SKM-1 (cell line): ENCODE results near the gene SLC25A3.
"Not testable (repeated sequence)": the region's sequence is repeated elsewhere in the genome, so short reads cannot be mapped to it uniquely, and the experiment has no call there.

Source experiments
- DNase-seq: peaks from one replicate; lab custom pipeline; 2025; ENCODE audit not compliant: unreplicated experiment; lab: John Stamatoyannopoulos, UW

The SLC25A3 gene

DNA sequence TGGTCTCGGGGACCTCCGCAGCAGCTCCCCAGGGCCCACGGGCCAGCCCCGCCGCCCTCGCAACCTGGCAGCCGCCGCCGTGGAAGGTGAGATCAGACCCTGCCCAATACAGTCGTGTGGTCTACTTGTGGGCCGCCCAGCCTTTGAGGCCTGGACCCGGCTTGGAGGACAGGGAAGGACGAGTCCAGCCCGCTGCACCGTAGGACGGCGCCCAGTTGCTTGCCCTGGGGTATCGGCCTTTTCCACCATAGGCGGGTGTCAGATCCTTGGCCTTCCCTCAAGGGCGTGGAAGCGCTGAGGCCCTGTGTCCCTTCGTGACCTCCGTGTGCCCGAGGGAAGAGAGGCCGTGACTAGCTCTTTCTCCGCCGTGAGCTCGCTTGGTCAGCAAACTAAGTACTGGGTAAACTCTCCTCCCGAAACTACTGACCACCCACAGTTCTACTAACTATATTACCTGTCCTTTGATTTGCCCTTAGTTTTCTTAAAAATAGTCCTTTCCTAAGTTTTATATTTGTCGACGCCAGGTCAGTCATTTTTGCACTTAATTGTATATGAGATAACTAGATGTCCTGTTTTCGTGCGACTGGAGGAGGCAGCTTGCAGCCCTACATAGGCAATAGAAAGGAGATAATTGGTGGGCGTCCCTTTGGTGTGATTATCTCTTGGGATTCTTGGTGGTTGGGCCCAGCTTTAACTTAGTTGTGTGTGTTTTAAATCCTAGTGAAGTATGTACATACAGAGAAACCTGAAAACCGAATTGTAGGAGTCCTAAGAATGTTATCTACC is 757 bp downstream of the SLC25A3 start:
- DNase-seq: no peak

DNA sequence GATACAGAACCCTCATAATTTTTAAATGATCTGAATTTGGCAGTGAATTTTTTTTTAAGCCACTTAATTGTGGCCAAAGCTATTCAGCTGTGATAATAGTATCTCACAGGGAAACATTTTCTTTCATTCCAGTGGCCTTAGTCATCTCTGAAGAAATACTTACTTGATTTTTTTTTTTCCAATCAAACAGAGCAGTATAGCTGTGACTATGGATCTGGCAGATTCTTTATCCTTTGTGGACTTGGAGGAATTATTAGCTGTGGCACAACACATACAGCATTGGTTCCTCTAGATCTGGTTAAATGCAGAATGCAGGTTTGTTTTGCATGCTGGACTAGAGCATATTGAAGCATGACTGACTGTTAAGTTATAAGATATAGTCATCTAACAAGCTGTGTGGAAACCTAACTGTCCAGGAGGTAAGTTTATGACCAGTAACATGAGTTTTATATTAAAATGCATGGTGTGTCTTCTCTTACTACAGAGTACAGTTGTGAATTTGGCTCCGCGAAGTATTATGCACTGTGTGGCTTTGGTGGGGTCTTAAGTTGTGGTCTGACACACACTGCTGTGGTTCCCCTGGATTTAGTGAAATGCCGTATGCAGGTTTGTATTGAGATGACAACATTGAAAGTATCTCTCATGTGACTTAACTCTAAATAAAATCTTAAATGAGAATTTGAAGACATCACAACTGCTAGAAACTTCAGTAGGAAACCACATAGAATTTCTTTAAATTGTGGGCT is 1.9 kb downstream of the SLC25A3 start:
- no peak for DNase-seq

DNA sequence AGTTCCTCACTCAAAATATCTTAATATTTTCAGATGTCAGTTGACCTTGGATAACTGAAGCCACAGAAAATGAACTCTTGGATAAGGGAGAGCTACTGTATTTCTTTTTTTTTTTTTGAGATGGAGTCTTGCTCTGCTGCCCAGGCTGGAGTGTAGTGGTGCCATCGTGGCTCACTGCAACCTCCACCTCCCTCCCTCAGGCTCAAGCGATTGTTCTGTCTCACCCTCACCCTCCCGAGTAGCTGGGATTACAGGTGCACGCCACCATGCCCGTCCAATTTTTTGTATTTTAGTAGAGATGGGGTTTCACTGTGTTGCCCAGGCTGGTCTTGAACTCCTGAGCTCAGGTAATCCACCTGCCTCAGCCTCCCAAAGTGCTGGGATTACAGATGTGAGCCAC is 3.8 kb downstream of the SLC25A3 start:
- not testable (repeated sequence) for DNase-seq

DNA sequence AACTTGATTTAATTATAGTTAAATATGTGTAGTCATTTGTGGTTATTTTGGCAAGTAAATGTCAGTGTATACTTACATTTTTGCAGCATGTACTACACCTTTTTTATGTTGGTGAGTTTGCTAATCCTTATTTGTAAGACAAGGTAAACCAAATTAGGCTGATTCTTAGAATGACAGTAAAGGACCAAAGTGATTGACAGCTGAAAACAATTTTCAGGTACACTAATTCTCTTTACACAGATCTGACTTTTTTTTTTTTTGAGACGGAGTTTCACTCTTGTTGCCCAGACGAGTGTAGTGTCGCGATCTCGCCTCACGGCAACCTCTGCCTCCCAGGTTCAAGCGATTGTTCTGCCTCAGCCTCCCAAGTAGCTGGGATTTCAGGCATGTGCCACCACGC is 8.4 kb downstream of the SLC25A3 start:
- no peak for DNase-seq

DNA sequence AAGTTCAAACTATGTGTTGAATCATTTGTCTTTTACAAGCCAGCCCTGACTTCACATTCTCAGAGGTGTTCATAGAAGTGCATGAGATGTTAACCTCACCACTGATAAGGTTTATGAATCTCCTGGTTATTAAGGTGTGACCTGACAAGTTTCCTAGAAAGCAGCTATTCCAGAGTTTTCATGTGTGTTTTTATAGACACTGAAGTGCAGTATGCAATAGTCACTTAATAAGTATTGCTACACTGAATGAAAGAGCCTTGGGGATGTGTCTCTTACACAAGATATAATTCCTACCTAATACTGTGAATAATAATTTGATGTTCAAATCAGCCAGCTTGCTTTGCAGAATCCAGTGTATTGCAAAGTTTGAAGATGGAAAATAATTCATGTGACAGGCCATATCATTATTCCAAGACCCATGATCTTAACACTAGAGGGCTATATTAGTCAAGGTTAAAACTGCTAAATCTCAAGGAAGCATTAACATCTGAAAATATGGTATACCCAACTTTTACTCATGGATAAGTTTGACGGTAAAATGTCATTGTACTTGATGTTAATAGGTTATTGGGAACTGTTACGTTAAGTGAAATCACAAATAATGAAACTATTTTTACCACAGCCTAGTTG is 13.0 kb downstream of the SLC25A3 start:
- DNase-seq: no peak

DNA sequence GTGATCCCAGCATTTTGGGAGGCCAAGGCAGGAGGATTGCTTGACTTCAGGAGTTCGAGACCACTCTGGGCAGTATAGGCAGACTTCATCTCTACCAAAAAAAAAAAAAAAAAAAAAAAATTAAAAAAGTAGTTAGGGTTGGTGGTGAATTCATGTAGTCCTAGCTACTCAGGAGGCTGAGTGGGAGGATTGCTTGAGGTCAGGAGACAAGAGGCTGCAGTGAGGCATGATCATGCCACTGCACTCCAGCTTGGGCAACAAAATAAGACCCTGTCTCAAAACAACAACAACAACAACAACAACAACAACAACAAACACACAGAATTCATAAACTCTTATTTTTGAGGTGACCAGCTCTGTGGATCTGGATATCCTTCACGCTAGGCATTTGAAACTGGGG is 17.1 kb downstream of the SLC25A3 start:
- DNase-seq: no peak

DNA sequence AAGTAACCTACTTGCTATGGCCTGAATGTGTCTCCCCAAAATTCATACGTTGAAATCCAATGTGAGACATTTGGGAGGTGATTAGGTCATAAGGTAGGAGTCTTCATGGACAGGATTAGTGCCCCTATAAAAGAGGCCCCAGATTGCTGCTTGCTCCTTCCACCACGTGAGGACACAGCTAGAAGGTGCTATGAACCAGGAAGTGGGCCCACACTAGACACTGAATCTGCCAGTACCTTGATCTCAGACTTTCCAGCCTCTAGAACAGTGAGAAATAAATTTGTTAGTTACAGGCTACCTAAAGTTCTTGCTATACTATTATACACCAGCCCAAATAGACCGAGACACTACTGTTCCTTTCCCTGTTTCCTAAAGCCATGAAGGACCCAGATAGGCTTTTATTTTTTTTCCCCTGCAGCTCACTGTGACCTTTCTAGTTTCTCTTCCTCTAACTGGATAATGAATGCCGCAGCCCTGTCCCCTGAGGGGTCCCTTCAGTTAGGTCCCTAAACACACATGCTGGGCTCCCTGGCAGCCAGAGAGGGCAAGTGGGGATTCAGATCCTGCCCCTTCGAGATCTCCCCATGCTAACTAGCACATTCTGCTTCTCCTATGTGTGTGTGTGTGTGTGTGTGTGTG is 19.3 kb downstream of the SLC25A3 start:
- peak; percentile 17 for DNase-seq

DNA sequence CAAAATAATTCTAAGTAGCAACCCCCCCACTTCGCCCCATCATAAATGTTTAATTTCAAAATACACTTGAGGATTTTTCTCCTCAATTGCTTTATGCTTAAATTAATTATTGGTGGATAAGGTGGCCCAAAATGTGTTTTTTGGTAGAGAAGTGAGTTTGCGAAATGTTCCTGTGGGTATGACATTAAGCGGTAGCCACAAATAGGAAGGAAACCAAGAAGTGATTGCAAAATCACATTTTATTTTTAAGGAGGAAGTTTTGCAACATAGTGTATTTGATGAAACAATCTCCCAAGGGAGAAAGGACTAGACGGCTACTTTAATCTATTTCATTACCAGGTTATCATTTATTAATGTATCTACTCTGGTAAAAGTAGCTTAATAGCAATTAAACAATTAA is 25.5 kb downstream of the SLC25A3 start:
- peak; percentile 55 for DNase-seq

DNA sequence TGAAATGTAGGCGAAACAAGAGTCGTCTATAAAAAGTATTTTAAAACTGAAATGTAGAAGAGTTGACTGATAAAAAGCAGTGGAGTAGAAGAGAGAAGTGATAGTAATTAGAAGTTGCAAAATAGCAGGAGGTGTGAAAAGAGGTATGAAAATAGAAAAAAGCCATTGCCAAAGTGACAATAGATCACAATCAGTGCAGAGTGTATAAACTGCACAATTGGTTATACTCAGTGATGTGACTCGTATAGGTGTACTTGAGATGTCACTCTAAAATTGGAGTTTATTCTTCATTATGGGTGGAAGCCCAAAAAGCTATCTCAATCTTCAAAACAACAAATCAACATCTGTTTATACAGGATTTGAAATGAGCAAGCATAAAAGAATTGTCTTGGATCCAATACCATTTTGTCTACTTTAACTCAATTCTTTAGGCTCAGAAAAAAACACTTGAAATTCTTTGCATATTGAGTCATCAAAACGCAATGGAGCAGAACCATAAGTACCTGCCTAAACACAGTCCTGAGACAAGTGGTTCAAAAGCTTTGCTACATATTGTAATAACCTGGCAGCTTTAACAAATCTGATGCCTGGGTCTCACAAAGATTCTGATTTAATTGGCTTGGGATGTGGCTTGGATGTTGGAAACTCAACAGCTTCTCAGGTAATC is 42.3 kb downstream of the SLC25A3 start:
- no peak for DNase-seq

DNA sequence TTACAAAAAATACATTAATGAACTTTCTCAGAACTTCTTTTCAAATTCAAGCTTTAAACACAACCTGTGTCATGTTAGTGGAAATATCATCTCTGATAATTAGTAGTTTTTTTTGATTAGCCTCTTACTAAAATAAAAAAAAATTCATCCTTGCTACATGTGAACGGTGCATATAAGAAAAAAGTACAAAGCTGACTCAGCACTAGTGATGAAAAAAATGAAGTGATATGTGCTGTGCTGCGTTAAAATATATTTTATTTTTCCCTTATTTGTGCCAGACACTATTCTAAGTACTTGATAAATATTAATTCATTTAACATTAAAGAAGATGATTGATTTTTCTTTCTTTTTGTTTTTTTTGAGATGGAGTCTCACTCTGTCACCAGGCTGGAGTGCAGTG is 43.6 kb downstream of the SLC25A3 start:
- no peak for DNase-seq

DNA sequence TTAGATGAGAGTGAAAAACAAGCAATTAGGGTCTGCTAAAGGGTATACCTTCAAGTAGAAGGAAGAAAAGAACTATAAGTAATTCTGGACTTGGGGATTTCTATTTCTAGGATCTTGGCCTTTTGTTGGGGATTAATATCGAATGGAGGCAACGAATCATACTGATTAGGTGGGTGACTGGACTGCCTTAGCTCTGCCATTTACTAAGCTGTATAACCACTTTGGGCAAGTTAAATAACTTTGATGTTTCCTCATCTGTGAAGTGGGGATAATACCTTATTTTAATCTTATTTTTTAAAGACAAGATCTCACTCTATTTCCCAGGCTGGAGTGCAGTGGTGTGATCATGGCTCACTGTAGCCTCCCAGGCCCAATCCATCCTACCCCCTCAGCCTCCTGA is 44.5 kb downstream of the SLC25A3 start:
- no peak for DNase-seq

DNA sequence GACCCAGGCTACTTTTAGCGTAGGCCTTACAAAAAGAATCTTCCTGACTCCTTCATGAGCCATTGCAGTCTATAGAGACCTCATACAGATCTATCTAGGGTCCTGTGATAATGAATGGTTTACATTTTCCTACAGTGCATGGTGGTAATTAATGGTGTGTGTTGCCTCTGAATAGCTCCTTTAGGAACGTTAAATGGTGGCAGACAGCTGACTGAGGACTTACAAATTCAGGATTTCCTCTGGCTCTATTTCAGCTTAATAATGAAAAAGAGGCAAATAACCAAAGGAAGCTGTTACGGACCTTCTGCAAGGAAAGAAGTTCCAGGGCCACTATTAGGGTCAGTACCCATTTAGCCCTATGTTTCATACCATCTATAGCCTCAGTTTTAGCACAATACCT is 46.0 kb downstream of the SLC25A3 start:
- no peak for DNase-seq

DNA sequence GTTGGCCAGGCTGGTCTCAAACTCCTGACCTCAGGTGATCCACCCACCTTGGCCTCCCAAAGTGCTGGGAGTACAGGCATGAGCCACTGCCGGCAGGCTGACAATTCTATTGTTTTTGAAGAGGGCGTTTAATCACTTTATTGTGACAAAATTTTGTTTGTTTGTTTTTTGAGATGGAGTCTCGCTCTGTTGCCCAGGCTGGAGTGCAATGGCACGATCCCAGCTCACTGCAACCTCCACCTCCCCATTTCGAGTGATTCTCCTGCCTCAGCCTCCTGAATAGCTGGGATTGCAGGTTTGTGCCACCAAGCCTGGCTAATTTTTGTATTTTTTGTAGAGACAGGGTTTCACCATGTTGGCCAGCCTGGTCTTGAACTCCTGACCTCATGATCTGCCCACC is 49.3 kb downstream of the SLC25A3 start:
- not testable (repeated sequence) for DNase-seq

DNA sequence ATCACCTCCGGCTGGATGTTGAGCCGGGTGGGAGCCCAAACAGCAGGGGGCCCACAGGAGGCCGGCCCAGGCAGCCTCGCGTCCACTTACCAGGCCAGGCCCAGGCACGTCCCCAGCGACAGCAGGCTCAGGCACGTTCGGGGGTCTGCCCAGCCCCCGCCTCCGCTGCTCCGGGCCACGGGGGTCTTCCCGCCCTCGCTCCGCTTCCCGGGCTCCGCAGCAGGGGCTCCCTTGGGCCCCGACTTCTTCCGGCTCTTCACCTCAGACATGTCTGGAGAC is 50.9 kb downstream of the SLC25A3 start:
- DNase-seq: no peak

DNA sequence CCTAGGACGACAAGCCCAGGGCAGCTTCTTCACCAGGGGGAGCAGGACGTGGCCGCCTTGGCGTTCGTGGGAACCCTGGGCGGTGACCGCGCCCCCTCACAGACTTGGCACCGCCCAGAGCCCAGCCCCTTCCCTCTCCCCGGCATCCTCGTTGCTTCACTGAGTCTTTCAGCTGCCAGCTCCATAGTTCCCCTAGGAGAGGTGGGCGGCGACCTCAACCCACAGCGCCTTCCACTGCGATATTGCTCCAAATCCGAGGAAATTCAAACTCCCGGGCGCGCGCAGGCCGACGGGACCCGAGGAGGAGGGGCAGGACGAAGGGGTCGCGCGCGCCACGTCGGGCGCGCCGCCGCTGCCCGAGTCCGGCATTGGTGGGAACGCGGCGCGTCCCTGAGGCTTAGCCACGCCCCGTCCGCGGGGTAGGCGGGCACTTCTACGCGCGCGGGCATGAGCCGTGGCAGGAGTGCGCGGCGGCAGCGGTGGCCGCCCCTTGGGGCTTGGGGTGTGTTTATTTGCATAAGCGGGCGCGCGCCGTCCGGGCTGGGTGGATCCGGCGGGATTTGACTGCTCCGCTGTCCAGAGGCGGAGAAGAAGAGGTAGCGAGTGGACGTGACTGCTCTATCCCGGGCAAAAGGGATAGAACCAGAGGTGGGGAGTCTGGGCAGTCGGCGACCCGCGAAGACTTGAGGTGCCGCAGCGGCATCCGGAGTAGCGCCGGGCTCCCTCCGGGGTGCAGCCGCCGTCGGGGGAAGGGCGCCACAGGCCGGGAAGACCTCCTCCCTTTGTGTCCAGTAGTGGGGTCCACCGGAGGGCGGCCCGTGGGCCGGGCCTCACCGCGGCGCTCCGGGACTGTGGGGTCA is 51.5 kb downstream of the SLC25A3 start, which contains the start of the genes APAF1 and IKBIP:
Gene APAF1 (plus strand): TSS at position 579 of the 860 bp plus-strand sequence. CDS start 3,070 bp downstream, outside the sequence.
Gene IKBIP (minus strand): TSS at position 77 of the 860 bp plus-strand sequence. CDS start 87 bp downstream, outside the sequence.
- peak; percentile 42 for DNase-seq

DNA sequence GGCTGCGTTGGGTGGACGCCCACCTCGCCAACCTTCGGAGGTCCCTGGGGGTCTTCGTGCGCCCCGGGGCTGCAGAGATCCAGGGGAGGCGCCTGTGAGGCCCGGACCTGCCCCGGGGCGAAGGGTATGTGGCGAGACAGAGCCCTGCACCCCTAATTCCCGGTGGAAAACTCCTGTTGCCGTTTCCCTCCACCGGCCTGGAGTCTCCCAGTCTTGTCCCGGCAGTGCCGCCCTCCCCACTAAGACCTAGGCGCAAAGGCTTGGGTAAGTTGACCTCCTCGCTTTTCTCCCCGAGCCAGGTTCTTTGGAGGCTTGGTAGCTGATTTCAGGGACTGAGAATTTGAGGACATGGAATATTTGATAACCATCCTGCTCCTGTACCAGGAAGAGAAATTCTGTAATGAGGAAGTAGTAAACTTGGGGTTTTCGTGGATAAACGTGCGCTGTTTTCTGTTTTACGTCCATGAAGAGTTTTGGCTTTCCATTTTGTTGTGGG is 52.1 kb downstream of the SLC25A3 start:
- DNase-seq: no peak

DNA sequence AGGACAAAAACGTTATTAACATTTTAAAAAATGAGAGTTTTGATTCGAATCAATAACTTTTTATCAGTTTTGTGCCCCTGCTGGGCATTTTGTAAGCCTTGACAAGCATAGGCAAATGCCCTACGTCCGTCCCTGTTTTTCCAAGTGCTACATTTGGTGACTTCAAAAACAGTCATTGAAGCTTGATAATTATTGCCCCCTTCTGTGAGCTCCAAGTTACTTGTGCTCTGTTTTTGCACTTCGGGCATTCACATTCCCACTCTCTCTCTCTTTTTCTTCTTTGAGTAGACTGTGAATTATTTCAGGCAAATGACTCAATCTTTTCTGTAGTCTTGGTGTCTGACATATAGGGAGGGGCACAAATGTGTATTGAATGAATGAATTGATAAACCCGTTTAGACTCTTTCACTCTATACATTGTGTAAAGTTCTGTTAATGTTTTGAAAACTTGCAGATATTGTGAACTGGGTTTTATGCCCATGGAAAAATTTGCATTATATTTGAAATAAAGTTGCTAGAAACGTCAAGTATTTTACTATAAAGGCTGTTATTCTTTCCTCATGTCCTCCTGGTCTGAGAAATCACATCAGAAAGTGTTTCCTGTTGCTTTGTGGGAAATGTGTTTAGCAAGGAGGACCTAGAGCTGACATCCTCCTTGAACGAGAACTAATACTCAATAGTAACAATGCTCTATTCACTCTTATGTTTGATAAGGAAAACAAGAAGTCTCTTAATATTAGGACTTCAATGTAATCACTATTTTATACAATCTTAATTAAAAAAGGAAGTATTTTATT is 53.0 kb downstream of the SLC25A3 start:
- DNase-seq: no peak

DNA sequence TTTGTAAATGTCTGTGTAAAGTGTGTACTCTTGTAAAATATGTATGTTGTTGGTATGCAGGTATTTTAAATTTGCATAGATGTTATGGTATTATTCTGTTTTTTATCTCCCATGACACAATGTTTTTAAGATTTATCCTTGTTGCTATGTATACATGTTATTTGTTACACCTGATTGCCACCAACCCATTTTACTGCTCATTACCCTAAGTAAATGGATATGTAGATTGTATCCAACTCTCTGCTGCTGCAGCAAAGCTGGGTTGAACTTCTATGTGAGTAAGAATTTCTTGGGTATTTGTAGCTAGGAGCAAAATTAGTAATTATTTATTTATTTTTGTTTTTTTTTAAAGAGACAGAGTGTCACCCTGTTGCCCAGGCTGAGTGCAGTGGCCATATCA is 57.8 kb downstream of the SLC25A3 start:
- no peak for DNase-seq

DNA sequence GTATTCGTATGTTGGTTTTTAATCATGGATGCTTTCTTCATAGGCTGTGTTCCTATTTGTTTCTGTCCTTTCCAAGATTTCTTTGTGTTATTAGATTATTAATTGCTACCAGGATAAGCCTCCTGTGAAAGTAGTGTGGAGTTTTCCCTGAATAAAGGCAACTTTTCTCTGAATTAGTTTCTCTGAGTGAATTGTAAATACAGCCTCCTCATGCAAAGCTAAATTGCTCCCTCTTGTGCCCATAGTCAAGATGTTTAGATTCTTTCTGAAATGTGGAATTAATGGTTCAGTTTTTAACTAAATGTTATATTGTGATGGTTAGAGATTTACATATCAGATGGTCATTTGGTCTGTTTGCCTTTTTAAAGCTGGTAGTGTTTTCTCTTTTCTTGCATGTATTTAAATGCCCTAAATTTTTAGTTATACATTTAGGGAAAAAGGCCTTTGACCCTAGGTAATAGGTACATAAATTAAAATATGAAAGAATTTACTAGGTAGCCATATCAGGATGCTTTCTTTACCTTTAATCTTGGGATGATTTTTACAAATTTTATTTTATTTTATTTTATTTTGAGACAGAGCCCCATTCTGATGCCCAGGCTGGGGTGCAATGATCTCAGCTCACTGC is 60.5 kb downstream of the SLC25A3 start:
- DNase-seq: no peak
